HL-60 (cell line): Measurements from ENCODE around the gene ST6GAL1.
A peak's percentile ranks its signal among the peaks of the same experiment; 100 is the strongest.

Experiments
- DNase-seq, 2 experiments: peaks; one replicate each; pipeline ENCODE4 v3.0.0-alpha.2; 2010 to 2020; ENCODE audit warnings: low read depth in 1 of 2, low spot score in 1 of 2
- H3K27ac ChIP-seq: fragments of 250-450 bp; sonication (Bioruptor Pico); replicated peaks from 2 replicates; pipeline ENCODE4 v1.5.1; 2020; ENCODE audit warnings: mild to moderate bottlenecking, moderate library complexity
- H3K27me3 ChIP-seq: fragments of 250-450 bp; sonication (Bioruptor Pico); 2 replicates; pipeline ENCODE4 v1.5.1; 2021; ENCODE audit warnings: mild to moderate bottlenecking, moderate library complexity; ENCODE audit not compliant: insufficient read depth, poor library complexity, severe bottlenecking
- H3K4me3 ChIP-seq: replicated peaks from 2 replicates; pipeline ENCODE4 v1.5.1; 2011; ENCODE audit warnings: mild to moderate bottlenecking, control low read depth, low read length; ENCODE audit not compliant: insufficient read depth
- CTCF ChIP-seq: IDR thresholded peaks from one replicate; pipeline ENCODE4 v1.5.1; 2011; ENCODE audit warnings: low read length, control low read depth, inconsistent platforms; ENCODE audit not compliant: insufficient read depth
- GABPA ChIP-seq: IDR thresholded peaks from 2 replicates; pipeline ENCODE4 v1.6.1; 2012; ENCODE audit warnings: low read depth
- POLR2AphosphoS5 ChIP-seq: IDR thresholded peaks from 2 replicates; pipeline ENCODE4 v1.6.1; 2012; ENCODE audit warnings: low read depth
- REST ChIP-seq: IDR thresholded peaks from 2 replicates; pipeline ENCODE4 v1.6.1; 2012; ENCODE audit warnings: low read depth; ENCODE audit not compliant: insufficient replicate concordance
- SPI1 ChIP-seq: IDR thresholded peaks from 2 replicates; pipeline ENCODE4 v1.6.1; 2012; ENCODE audit warnings: low read depth, mild to moderate bottlenecking, borderline replicate concordance

Gene ST6GAL1

GRCh38 chr3:187061748-187062147 lies 131.4 kb downstream of the ST6GAL1 start:
- H3K27me3 ChIP-seq = no peaks in the 10 kb centered on the region
- no peak overlapping the region for H3K4me3 ChIP-seq
- DNase-seq = peak in 1 of 2 experiments; percentile 37
- H3K27ac ChIP-seq = no peak overlapping the region
- TF ChIP-seq SPI1 = no peak
- no peak for TF ChIP-seq POLR2AphosphoS5

GRCh38 chr3:187062526-187063177 lies 132.3 kb downstream of the ST6GAL1 start:
- TF ChIP-seq SPI1 = no peak
- TF ChIP-seq CTCF = no peak
- TF ChIP-seq REST = no peak
- no peak for TF ChIP-seq POLR2AphosphoS5
- no peak for TF ChIP-seq GABPA
- DNase-seq = peak in 1 of 2 experiments; percentile 36
- no peaks in the 10 kb centered on the region for H3K27me3 ChIP-seq
- no peak overlapping the region for H3K4me3 ChIP-seq
- H3K27ac ChIP-seq = no peak overlapping the region

GRCh38 chr3:187063286-187064121 lies 133.2 kb downstream of the ST6GAL1 start:
- Histone ChIP-seq H3K4me3 (no peak overlapping the region), H3K27me3 (no peaks in the 10 kb centered on the region), H3K27ac (no peak overlapping the region)
- no peak for DNase-seq
- TF ChIP-seq SPI1 (no peak), GABPA (no peak), POLR2AphosphoS5 (no peak), CTCF (no peak), REST (no peak)
